CD14-positive monocyte (primary cell): ENCODE results near the gene ARHGEF6. TPM values are rescaled to one million over a fixed set of nuclear protein-coding genes. Genes with fewer than 3 reads are reported as not detected.

Experiments used
- DNase-seq, 3 donors: peaks; one replicate each; pipeline ENCODE4 v3.0.0-alpha.2; 2011 to 2022
- H2AFZ ChIP-seq: 2 replicates; pipeline ENCODE4 v1.6.0; 2012; ENCODE audit warnings: mild to moderate bottlenecking, low read depth, low read length, inconsistent platforms; ENCODE audit not compliant: insufficient read depth, poor library complexity, severe bottlenecking
- H3K27ac ChIP-seq, 2 donors: 1 replicate in 1 of 2; 2 replicates in 1 of 2; pipeline ENCODE4 v1.5.1; 2012 to 2013; ENCODE audit warnings: low read length in 2 of 2, control low read depth in 1 of 2, inconsistent platforms in 1 of 2, low read depth in 1 of 2, mild to moderate bottlenecking in 1 of 2
- H3K27me3 ChIP-seq, 2 donors: one replicate each; pipeline versions ENCODE4 v1.6.0 to v1.6.1; 2011 to 2013; ENCODE audit warnings: low read length in 2 of 2; ENCODE audit not compliant: control insufficient read depth in 2 of 2, insufficient read depth in 2 of 2
- H3K36me3 ChIP-seq, 2 donors: replicated peaks in 1 of 2; 1 replicate in 1 of 2; 2 replicates in 1 of 2; pipeline versions ENCODE4 v1.5.1 to v1.6.1; 2012 to 2013; ENCODE audit warnings: low read length in 2 of 2, control low read depth in 1 of 2, inconsistent platforms in 1 of 2, mild to moderate bottlenecking in 1 of 2; ENCODE audit not compliant: insufficient read depth in 2 of 2, control insufficient read depth in 1 of 2
- H3K4me1 ChIP-seq, 2 donors: 1 replicate in 1 of 2; 2 replicates in 1 of 2; pipeline versions ENCODE4 v1.5.1 to v1.6.1; 2012 to 2013; ENCODE audit warnings: low read length in 2 of 2, control low read depth in 1 of 2, inconsistent platforms in 1 of 2, mild to moderate bottlenecking in 1 of 2, moderate library complexity in 1 of 2; ENCODE audit not compliant: insufficient read depth in 2 of 2, control insufficient read depth in 1 of 2
- H3K4me2 ChIP-seq: replicated peaks from 2 replicates; pipeline ENCODE3; 2012; ENCODE audit warnings: low read length, moderate library complexity, mild to moderate bottlenecking; ENCODE audit not compliant: poor library complexity, severe bottlenecking; ENCODE audit errors: extremely low read depth
- H3K4me3 ChIP-seq, 3 experiments: fragments of 200-600 bp in 1 of 3; sonication (generic) in 1 of 3; replicated peaks in 1 of 3; 1 replicate in 2 of 3; 2 replicates in 1 of 3; pipeline ENCODE4 v1.5.1; 2011 to 2013; ENCODE audit warnings: low read length in 3 of 3, mild to moderate bottlenecking in 3 of 3, control low read depth in 2 of 3, low read depth in 2 of 3, inconsistent platforms in 1 of 3, moderate library complexity in 1 of 3
- H3K79me2 ChIP-seq: 2 replicates; pipeline ENCODE4 v1.6.0; 2012; ENCODE audit warnings: mild to moderate bottlenecking, control low read depth, inconsistent platforms, low read length, moderate library complexity; ENCODE audit not compliant: insufficient read depth
- H3K9ac ChIP-seq: 2 replicates; pipeline ENCODE4 v1.6.0; 2017; ENCODE audit warnings: low read length, mild to moderate bottlenecking; ENCODE audit not compliant: insufficient read depth, poor library complexity, severe bottlenecking
- H3K9me3 ChIP-seq, 2 donors: replicated peaks in 1 of 2; 1 replicate in 1 of 2; 2 replicates in 1 of 2; pipeline versions ENCODE4 v1.5.1 to v1.6.1; 2012 to 2013; ENCODE audit warnings: low read length in 2 of 2, control low read depth in 1 of 2; ENCODE audit not compliant: control insufficient read depth in 1 of 2, insufficient read depth in 1 of 2
- H4K20me1 ChIP-seq: 2 replicates; pipeline ENCODE4 v1.6.0; 2012; ENCODE audit warnings: mild to moderate bottlenecking, low read length, control low read depth, moderate library complexity; ENCODE audit not compliant: insufficient read depth
- H3K27ac Mint-ChIP-seq, 7 donors: one replicate each; pipeline ENCODE4 v1.8.0; 2020; ENCODE audit warnings: mild to moderate bottlenecking in 7 of 7, mixed read lengths in 7 of 7, moderate library complexity in 6 of 7, inconsistent platforms in 2 of 7
- H3K27me3 Mint-ChIP-seq, 3 donors: one replicate each; pipeline ENCODE4 v1.8.0; 2021 to 2022; ENCODE audit warnings: low read depth in 3 of 3, mild to moderate bottlenecking in 3 of 3, mixed read lengths in 3 of 3, moderate library complexity in 3 of 3, inconsistent platforms in 1 of 3
- H3K36me3 Mint-ChIP-seq, 2 donors: one replicate each; pipeline ENCODE4 v1.8.0; 2020; ENCODE audit warnings: mixed read lengths in 2 of 2, inconsistent platforms in 1 of 2, mild to moderate bottlenecking in 1 of 2
- H3K4me1 Mint-ChIP-seq: one replicate; pipeline ENCODE4 v1.8.0; 2020; ENCODE audit warnings: mild to moderate bottlenecking, mixed read lengths
- H3K4me3 Mint-ChIP-seq, 2 donors: one replicate each; pipeline ENCODE4 v1.8.0; 2020; ENCODE audit warnings: mild to moderate bottlenecking in 2 of 2, mixed read lengths in 2 of 2, moderate library complexity in 1 of 2
- H3K9me3 Mint-ChIP-seq, 7 donors: one replicate each; pipeline ENCODE4 v1.8.0; 2020 to 2022; ENCODE audit warnings: mixed read lengths in 7 of 7, mild to moderate bottlenecking in 6 of 7, moderate library complexity in 6 of 7, inconsistent platforms in 2 of 7
- WGBS: methylation state at CpG from one replicate; pipeline ENCODE4 v1.1.5; 2013; ENCODE audit warnings: missing lambda C conversion rate; ENCODE audit not compliant: insufficient coverage; 5-methylcytosine and 5-hydroxymethylcytosine counted together
- intact Hi-C, 2 donors: fragments of 100-400 bp; cut with micrococcal nuclease; formaldehyde crosslinking; loops; one replicate each; pipeline versions ENCODE4 v1.15.0 to v1.15.1; 2023
- polyA plus RNA-seq, 3 donors: library from polyadenylated mRNA; depleted of rRNA in 1 of 3; unstranded in 2 of 3; stranded (reverse) in 1 of 3; fragments of 300-500 nt in 2 of 3; fragments of >200 nt in 1 of 3; fragmentation: Illumina TruSeq in 2 of 3; gene quantifications; 1 replicate in 2 of 3; 2 replicates in 1 of 3; pipeline ENCODE4 v1.2.3, GENCODE V29; 2012 to 2021
- TF ChIP-seq, protein P1 (sequence below): fragments of 200-600 bp; IDR thresholded peaks from one replicate; pipeline ENCODE4 v1.8.0; 2022; ENCODE audit warnings: antibody characterized with exemption, mild to moderate bottlenecking

ARHGEF6 gene
- polyA plus RNA-seq, 3 donors = 51.4 to 79.2 (median 57.0) TPM

DNA sequence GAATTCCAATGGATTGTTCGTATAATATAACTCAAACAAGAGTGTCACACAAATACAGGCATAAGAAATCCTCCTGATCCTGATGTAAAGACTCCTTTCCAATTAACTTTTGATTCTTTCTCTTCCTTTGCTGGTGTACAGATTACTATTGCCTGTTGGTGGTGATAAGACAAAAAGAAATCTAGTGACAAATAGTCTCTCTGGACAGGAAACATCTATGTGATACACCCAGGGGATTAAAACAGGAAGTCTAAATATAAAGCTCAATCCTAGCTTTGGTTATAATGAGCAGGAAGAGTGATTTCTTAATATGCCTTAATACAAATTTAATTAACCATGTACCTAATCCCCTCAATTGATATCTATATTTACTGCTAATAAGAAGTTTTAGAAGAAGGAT, 45.1 kb downstream of the ARHGEF6 start:
- Histone ChIP-seq H3K27me3 (peaks cover 0 to 5% of the 10 kb centered on the region in 2 donors), H3K27ac (peak overlapping the region in 1 of 2 donors; percentile 56), H2AFZ (no peak overlapping the region), H3K36me3 (peaks cover 14 to 61% of the 10 kb centered on the region in 2 donors), H4K20me1 (no peaks in the 10 kb centered on the region), H3K4me1 (peaks cover 6 to 13% of the 10 kb centered on the region in 2 donors), H3K9me3 (no peaks in the 10 kb centered on the region), H3K9ac (no peak overlapping the region), H3K4me2 (no peak overlapping the region), H3K79me2 (peaks cover 42% of the 10 kb centered on the region), H3K4me3 (no peak overlapping the region)
- peaks cover 17% of the 10 kb centered on the region for H3K4me1 Mint-ChIP-seq
- no peaks in the 10 kb centered on the region for H3K27me3 Mint-ChIP-seq
- H3K27ac Mint-ChIP-seq = peak overlapping the region in 4 of 7 donors; percentile 8 to 76 (median 32)
- peaks cover 37 to 38% of the 10 kb centered on the region in 2 donors for H3K36me3 Mint-ChIP-seq
- intact Hi-C loops = no loop called here
- peaks cover 0 to 1% (median 0%) of the 10 kb centered on the region in 7 donors for H3K9me3 Mint-ChIP-seq
- no CpG with 5 or more reads among the region's 1 CpG for WGBS
- peak in 2 of 3 donors; percentile 22 to 33 for DNase-seq
- H3K4me3 Mint-ChIP-seq = no peak overlapping the region
- TF ChIP-seq, protein P1, sequence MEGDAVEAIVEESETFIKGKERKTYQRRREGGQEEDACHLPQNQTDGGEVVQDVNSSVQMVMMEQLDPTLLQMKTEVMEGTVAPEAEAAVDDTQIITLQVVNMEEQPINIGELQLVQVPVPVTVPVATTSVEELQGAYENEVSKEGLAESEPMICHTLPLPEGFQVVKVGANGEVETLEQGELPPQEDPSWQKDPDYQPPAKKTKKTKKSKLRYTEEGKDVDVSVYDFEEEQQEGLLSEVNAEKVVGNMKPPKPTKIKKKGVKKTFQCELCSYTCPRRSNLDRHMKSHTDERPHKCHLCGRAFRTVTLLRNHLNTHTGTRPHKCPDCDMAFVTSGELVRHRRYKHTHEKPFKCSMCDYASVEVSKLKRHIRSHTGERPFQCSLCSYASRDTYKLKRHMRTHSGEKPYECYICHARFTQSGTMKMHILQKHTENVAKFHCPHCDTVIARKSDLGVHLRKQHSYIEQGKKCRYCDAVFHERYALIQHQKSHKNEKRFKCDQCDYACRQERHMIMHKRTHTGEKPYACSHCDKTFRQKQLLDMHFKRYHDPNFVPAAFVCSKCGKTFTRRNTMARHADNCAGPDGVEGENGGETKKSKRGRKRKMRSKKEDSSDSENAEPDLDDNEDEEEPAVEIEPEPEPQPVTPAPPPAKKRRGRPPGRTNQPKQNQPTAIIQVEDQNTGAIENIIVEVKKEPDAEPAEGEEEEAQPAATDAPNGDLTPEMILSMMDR = no peak

DNA sequence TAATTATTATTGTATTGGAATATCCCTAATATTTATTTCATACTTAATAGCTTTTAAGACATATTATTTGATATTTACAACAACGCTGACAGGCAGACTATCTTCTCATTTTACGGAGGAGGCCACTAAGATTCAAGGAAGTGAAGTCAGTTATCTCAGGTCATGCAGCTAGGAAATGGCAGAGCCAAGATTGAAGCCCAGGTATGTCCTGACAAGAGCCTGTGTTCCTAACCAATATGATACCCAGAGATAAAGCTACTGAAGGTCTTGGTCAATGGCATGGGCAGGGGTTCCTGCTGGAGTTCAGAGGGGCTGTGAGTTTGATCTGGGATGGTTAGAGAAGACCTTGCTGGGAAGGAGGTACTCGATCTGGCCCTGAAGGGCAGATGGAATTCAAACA, 47.1 kb downstream of the ARHGEF6 start:
- H3K9me3 ChIP-seq = no peaks in the 10 kb centered on the region
- H3K4me2 ChIP-seq = no peak overlapping the region
- no peaks in the 10 kb centered on the region for H4K20me1 ChIP-seq
- no peak overlapping the region for H2AFZ ChIP-seq
- H3K36me3 ChIP-seq = peaks cover 16 to 51% of the 10 kb centered on the region in 2 donors
- H3K4me3 Mint-ChIP-seq = no peak overlapping the region
- peaks cover 25% of the 10 kb centered on the region for H3K79me2 ChIP-seq
- no peak for DNase-seq
- H3K9me3 Mint-ChIP-seq = no peaks in the 10 kb centered on the region
- H3K9ac ChIP-seq = no peak overlapping the region
- no peak overlapping the region for H3K4me3 ChIP-seq
- intact Hi-C loops = no loop called here
- WGBS = no CpG with 5 or more reads among the region's 3 CpGs
- H3K27me3 Mint-ChIP-seq = no peaks in the 10 kb centered on the region
- peaks cover 30 to 36% of the 10 kb centered on the region in 2 donors for H3K36me3 Mint-ChIP-seq
- TF ChIP-seq, protein P1 = no peak
- H3K4me1 Mint-ChIP-seq = peaks cover 15% of the 10 kb centered on the region
- H3K27ac ChIP-seq = peak overlapping the region in 1 of 2 donors; percentile 9
- peak overlapping the region in 5 of 7 donors; percentile 0 to 34 (median 8) for H3K27ac Mint-ChIP-seq
- H3K4me1 ChIP-seq = peaks cover 6 to 13% of the 10 kb centered on the region in 2 donors
- peaks cover 0 to 5% of the 10 kb centered on the region in 2 donors for H3K27me3 ChIP-seq
